Fibroblast of the aortic adventitia (primary cell): ENCODE measurements around the gene SARNP. TPM values are rescaled to one million over a fixed set of nuclear protein-coding genes. Genes with fewer than 3 reads are reported as not detected.

Source experiments
- DNase-seq: peaks from one replicate; pipeline ENCODE4 v3.0.0-alpha.2; 2010; ENCODE audit warnings: low read depth
- H3K4me3 ChIP-seq: 2 replicates; pipeline ENCODE4 v1.5.1; 2011; ENCODE audit warnings: low read depth, mild to moderate bottlenecking, control low read depth, low read length, moderate library complexity
- total RNA-seq: library from RNA; depleted of rRNA; stranded (reverse); fragments of >200 nt; gene quantifications from 2 replicates; pipeline ENCODE4 v1.2.3, GENCODE V29; 2012; ENCODE audit warnings: low replicate concordance
- TF ChIP-seq, protein P1 (sequence below): IDR thresholded peaks from 2 replicates; pipeline ENCODE4 v1.5.1; 2011; ENCODE audit warnings: mild to moderate bottlenecking, low read length, control low read depth, inconsistent platforms; ENCODE audit not compliant: insufficient read depth

SARNP gene
- total RNA-seq, 1 donor: 84.6 TPM

GRCh38 chr12:55718015-55718414, 99.5 kb downstream of the SARNP start:
- TF ChIP-seq, protein P1, sequence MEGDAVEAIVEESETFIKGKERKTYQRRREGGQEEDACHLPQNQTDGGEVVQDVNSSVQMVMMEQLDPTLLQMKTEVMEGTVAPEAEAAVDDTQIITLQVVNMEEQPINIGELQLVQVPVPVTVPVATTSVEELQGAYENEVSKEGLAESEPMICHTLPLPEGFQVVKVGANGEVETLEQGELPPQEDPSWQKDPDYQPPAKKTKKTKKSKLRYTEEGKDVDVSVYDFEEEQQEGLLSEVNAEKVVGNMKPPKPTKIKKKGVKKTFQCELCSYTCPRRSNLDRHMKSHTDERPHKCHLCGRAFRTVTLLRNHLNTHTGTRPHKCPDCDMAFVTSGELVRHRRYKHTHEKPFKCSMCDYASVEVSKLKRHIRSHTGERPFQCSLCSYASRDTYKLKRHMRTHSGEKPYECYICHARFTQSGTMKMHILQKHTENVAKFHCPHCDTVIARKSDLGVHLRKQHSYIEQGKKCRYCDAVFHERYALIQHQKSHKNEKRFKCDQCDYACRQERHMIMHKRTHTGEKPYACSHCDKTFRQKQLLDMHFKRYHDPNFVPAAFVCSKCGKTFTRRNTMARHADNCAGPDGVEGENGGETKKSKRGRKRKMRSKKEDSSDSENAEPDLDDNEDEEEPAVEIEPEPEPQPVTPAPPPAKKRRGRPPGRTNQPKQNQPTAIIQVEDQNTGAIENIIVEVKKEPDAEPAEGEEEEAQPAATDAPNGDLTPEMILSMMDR: no peak
- peak overlapping the region; percentile 35 for H3K4me3 ChIP-seq
- no peak for DNase-seq

GRCh38 chr12:55717011-55718007, 100.2 kb downstream of the SARNP start:
- DNase-seq: no peak
- TF ChIP-seq, protein P1: no peak
- H3K4me3 ChIP-seq: peak overlapping the region; percentile 77

DNA sequence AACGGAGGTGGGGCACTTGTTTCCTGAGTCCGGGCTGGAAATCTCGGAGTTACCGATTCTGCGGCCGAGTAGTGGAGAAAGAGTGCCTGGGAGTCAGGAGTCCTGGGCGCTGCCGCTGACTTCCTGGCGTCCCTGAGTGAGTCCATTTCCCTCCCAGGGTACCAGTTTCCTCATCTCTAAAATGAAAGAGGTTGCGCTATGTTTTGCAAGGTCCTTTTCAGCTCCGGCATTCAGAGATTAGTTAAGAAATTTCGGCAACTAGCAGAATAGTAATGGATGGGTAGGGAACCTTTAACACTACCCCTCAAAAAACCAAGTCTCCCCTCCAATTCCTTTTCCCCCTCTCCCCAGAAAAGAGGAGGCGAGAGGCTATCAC, 101.0 kb downstream of the SARNP start:
- peak overlapping the region; percentile 77 for H3K4me3 ChIP-seq
- no peak for DNase-seq
- TF ChIP-seq, protein P1: no peak

DNA sequence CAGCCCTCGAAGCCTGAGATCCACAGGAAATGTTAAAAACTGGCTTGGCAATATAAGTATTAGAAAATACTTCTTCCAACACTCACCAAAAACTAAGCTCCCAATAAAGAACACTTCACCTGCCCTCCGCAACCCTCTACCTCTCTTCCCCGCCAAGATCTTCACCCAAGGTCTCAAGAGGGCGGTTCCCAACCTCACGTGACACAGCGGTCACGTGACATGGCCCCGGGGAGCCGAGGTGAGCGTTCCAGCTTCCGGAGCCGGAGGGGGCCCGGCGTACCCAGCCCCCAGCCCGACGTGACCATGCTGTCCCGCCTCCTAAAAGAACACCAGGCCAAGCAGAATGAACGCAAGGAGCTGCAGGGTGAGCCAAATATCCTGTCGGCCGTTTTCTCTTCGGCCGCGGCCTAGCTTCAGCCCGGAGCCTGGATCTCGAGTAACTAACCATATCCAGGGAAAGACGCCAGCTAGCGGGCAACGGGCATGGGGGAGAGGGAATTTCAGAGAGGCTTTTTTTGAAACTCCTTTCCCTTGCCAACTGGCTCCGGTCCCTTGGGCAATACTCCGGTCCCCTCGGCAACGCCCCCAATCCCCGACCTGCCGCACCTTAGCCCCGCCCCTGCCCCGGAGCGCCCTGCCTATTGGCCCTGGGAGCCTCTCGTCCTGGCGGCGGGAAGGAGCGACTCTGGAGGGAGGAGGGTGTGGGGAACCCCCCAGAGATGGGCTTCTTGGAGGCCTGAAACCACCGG, 101.5 kb downstream of the SARNP start, which contains the start of gene BLOC1S1:
Gene BLOC1S1, plus strand, starts transcription at position 214 of the 749 bp plus-strand sequence. Its CDS starts 6 bp downstream, at position 220.
- DNase-seq: peak; percentile 93
- peak within 1 kb of the TSS; percentile 77 for H3K4me3 ChIP-seq
- TF ChIP-seq, protein P1: no peak

DNA sequence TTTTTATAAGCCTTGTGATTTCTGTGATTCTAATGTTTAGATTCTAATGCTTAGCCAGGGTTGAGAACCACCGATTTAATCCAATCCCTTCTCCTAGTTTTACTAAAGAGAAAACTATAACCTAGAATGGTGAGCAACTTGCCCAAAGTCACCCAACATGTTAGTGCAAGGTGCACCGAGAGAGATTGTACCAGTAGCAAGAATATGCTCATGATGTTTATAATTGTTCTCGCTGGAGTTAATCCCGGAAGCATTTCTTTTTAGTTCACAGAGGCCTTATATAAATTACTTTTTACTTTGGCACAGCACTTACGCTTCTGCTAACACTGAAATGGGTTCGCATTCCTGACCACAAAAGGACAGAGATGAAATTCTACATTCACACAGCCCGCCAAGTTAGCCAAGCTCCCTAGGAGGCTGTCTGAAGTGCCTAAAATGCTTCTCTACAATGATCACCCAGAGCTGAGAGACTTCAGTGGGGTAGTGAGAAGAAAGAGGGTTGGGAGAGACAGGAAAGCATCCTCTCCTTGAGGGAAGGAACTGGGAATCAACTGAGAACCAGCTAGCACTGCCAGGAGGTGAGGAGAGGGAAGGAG, 102.3 kb downstream of the SARNP start:
- DNase-seq: no peak
- peak overlapping the region; percentile 77 for H3K4me3 ChIP-seq
- TF ChIP-seq, protein P1: no peak

DNA sequence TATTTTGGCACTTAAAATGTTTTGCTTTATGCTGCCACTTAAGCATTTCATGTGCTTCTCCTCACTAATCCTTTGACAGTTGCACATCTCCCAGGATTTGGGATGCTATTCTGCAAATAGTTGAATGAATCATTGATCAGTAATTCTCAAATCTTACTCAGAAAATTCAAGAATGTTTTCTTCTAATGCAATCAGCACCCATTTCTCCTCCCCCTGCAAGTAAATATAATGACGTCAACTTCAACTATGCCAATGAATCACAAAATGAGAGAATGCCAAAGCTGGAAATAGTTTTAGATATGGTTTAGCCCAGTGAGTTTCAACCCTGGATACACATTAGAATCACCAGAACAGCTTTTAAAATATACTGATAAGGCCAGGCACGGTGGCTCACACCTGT, 103.8 kb downstream of the SARNP start:
- H3K4me3 ChIP-seq: no peak overlapping the region
- DNase-seq: peak; percentile 95
- TF ChIP-seq, protein P1: no peak
